Measurements from ENCODE around the gene NR2F1-AS1. TPM values are rescaled to one million over a fixed set of nuclear protein-coding genes. Genes with fewer than 3 reads are reported as not detected.
A peak's percentile ranks its signal among the peaks of the same experiment; 100 is the strongest.

The NR2F1-AS1 gene
- polyA plus RNA-seq, 1 donor (not counting 4 experiments of a cell fraction or from before 2014, with no cell fraction given), result 0.25 TPM

DNA sequence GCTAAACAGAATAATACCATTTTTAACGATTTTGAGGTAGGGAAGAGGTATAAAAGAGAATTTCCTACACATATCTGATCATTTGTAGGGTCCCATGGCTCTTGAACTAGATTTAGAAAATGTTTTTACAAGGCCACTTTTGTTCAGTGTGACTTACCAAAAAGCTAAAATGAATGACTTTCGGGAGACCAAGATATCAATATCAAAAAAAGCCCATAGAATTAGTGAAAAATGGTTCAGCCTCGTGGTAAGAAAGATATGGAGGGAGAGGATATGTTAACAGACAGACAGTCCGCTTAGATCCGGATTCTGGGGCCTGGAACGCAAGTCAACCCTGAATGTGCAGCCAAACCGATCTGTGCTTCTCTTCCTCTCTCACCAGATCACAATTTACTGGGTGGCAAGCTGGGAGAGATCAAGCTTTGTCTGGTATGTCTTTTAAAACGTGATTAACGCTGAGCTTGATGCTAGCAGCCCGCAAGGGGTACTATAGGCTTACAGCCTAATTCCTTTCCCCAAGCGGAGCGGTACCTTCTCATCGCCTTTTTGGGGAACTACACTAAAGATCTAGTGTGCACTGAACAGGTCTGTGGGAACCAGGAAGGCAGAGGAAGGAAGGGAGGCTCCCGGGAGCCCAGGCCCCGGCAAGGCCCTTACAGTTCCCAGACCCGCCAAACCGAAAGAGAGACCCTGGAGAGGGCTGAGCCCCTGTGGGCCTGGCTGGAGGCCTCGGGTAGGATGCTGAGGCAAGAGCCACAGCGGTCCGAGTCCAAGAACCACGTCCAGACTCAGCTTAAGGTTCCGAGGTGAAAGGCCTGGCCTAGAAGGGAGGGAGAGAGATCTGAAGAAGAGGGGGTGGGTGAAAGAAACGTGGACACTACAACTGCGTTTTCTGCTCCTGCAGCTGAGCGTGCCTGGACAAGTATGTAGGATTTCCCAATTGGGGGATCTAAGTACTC, 2.9 kb downstream of the NR2F1-AS1 start:
- H3K4me3 ChIP-seq (ENCODE audit: control insufficient read depth in 2 of 3, extremely low read depth in 1 of 3, insufficient read depth in 2 of 3, low read depth in 1 of 3, low read length in 3 of 3), result no peak overlapping the region
- H2AFZ ChIP-seq (ENCODE audit: control insufficient read depth, low read length), result no peak overlapping the region
- H3K4me1 ChIP-seq (ENCODE audit: control insufficient read depth, extremely low read depth, insufficient read depth, low read length), result peaks cover 8% of the 10 kb centered on the region
- TF ChIP-seq, protein P1, sequence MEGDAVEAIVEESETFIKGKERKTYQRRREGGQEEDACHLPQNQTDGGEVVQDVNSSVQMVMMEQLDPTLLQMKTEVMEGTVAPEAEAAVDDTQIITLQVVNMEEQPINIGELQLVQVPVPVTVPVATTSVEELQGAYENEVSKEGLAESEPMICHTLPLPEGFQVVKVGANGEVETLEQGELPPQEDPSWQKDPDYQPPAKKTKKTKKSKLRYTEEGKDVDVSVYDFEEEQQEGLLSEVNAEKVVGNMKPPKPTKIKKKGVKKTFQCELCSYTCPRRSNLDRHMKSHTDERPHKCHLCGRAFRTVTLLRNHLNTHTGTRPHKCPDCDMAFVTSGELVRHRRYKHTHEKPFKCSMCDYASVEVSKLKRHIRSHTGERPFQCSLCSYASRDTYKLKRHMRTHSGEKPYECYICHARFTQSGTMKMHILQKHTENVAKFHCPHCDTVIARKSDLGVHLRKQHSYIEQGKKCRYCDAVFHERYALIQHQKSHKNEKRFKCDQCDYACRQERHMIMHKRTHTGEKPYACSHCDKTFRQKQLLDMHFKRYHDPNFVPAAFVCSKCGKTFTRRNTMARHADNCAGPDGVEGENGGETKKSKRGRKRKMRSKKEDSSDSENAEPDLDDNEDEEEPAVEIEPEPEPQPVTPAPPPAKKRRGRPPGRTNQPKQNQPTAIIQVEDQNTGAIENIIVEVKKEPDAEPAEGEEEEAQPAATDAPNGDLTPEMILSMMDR (optimal IDR thresholded peaks at IDR 0.05 in 1 of 3, IDR thresholded peaks at IDR 0.05 in 1 of 3, conservative IDR thresholded peaks at IDR 0.05 in 1 of 3; ENCODE audit: extremely low read depth in 1 of 3, insufficient read depth in 2 of 3, low read length in 3 of 3), result no peak
- TF ChIP-seq EZH2 (IDR thresholded peaks at IDR 0.05; ENCODE audit: low read length), result no peak
- H3K9ac ChIP-seq (ENCODE audit: control insufficient read depth, extremely low read depth, insufficient read depth, low read length), result no peak overlapping the region
- no peaks in the 10 kb centered on the region for H3K9me3 ChIP-seq (ENCODE audit: control insufficient read depth, low read depth, low read length)
- no peaks in the 10 kb centered on the region for H3K36me3 ChIP-seq (ENCODE audit: control insufficient read depth in 2 of 2, extremely low read depth in 1 of 2, insufficient read depth in 2 of 2, low read length in 2 of 2)
- H3K27ac ChIP-seq (ENCODE audit: control insufficient read depth, insufficient read depth, low read length), result no peak overlapping the region
- H3K27me3 ChIP-seq (ENCODE audit: control insufficient read depth, extremely low read depth, insufficient read depth, low read length), result peaks cover 71% of the 10 kb centered on the region
- no peak for FAIRE-seq
- H4K20me1 ChIP-seq (ENCODE audit: control insufficient read depth, extremely low read depth, insufficient read depth, low read length), result no peaks in the 10 kb centered on the region
- dilution Hi-C loops (cut with MboI; ENCODE audit: extremely low pct_ligation_motif_present, low sequenced_read_pairs), result no loop called here
- no peak overlapping the region for H3K4me2 ChIP-seq (ENCODE audit: control insufficient read depth, extremely low read depth, insufficient read depth, low read depth, low read length)
- no peak for DNase-seq (ENCODE audit: low read depth, low spot score)
- no peaks in the 10 kb centered on the region for H3K79me2 ChIP-seq (ENCODE audit: control insufficient read depth, insufficient read depth, low read length)
- no peaks in the 10 kb centered on the region for H3K9me1 ChIP-seq (ENCODE audit: control insufficient read depth, extremely low read depth, insufficient read depth, low read length)

DNA sequence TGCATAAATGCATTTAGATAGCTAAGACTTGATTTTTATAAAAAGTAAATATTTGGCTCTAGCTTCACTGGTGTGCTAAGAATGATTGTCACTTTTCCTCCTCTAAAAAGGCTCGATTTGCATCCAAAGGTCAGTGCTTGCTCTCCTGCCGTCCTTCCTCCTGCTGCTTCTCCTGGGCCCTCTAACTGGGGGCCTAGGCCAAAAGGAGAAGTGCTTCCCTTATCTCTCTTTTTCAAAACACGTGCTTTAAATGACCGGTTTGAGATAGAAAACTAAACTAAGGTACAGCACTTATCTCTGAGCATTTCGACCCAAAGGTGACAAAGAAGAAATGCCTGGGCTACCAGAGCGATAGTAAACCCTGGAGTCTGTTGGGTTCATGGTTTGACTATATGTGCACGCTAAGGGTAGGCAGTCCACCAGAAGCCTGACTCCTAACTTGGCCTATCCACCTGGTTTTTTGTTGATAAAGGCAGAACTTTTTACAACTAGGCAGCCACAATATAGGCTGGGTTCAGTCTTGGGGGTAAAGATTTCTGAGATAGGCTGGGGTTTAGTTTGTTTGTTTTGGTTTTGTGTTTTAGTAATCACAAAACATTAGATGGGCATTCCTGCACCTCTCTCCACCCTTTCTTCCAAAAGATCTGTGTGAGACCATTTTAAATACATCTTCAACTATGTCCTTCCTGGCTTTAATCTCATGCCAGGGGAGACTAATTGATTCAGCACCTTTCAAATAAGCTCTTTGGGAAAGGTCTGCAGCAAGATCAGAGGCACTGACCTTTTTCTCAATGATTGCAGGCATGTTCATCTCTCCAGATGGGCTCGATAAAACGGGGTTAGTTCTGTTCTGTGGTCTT, 3.8 kb downstream of the NR2F1-AS1 start:
- H2AFZ ChIP-seq (ENCODE audit: control insufficient read depth, low read length), result no peak overlapping the region
- dilution Hi-C loops (cut with MboI; ENCODE audit: extremely low pct_ligation_motif_present, low sequenced_read_pairs), result no loop called here
- no peak overlapping the region for H3K4me3 ChIP-seq (ENCODE audit: control insufficient read depth in 2 of 3, extremely low read depth in 1 of 3, insufficient read depth in 2 of 3, low read depth in 1 of 3, low read length in 3 of 3)
- no peaks in the 10 kb centered on the region for H3K9me1 ChIP-seq (ENCODE audit: control insufficient read depth, extremely low read depth, insufficient read depth, low read length)
- DNase-seq (ENCODE audit: low read depth, low spot score) (no peak), FAIRE-seq (no peak)
- no peaks in the 10 kb centered on the region for H4K20me1 ChIP-seq (ENCODE audit: control insufficient read depth, extremely low read depth, insufficient read depth, low read length)
- H3K9me3 ChIP-seq (ENCODE audit: control insufficient read depth, low read depth, low read length), result no peaks in the 10 kb centered on the region
- no peaks in the 10 kb centered on the region for H3K79me2 ChIP-seq (ENCODE audit: control insufficient read depth, insufficient read depth, low read length)
- H3K4me2 ChIP-seq (ENCODE audit: control insufficient read depth, extremely low read depth, insufficient read depth, low read depth, low read length), result no peak overlapping the region
- H3K27ac ChIP-seq (ENCODE audit: control insufficient read depth, insufficient read depth, low read length), result no peak overlapping the region
- TF ChIP-seq, protein P1 (optimal IDR thresholded peaks at IDR 0.05 in 1 of 3, IDR thresholded peaks at IDR 0.05 in 1 of 3, conservative IDR thresholded peaks at IDR 0.05 in 1 of 3; ENCODE audit: extremely low read depth in 1 of 3, insufficient read depth in 2 of 3, low read length in 3 of 3), result no peak
- TF ChIP-seq EZH2 (IDR thresholded peaks at IDR 0.05; ENCODE audit: low read length), result peak; percentile 47
- H3K4me1 ChIP-seq (ENCODE audit: control insufficient read depth, extremely low read depth, insufficient read depth, low read length), result peaks cover 11% of the 10 kb centered on the region
- H3K36me3 ChIP-seq (ENCODE audit: control insufficient read depth in 2 of 2, extremely low read depth in 1 of 2, insufficient read depth in 2 of 2, low read length in 2 of 2), result no peaks in the 10 kb centered on the region
- H3K9ac ChIP-seq (ENCODE audit: control insufficient read depth, extremely low read depth, insufficient read depth, low read length), result no peak overlapping the region
- peaks cover 72% of the 10 kb centered on the region for H3K27me3 ChIP-seq (ENCODE audit: control insufficient read depth, extremely low read depth, insufficient read depth, low read length)

Data from keratinocyte (primary cell).